Mucosa of descending colon (tissue), 3 donors: ENCODE data around the gene INO80E. TPM values are rescaled to one million over a fixed set of nuclear protein-coding genes. Genes with fewer than 3 reads are reported as not detected.
"Not testable (repeated sequence)": the region's sequence is repeated elsewhere in the genome, so short reads cannot be mapped to it uniquely, and the experiment has no call there.

Experiments
- ATAC-seq: fragments of 200-7000 bp; cut with Tn5 transposase; one replicate; pipeline ENCODE4 v1.9.1; 2020; ENCODE audit warnings: mild to moderate bottlenecking, moderate library complexity
- DNase-seq, 3 donors: peaks; one replicate each; pipeline ENCODE4 v3.0.0-alpha.2; 2020
- H3K36me3 ChIP-seq: fragments of 200-600 bp; one replicate; pipeline ENCODE4 v1.8.0; 2021; ENCODE audit warnings: low read depth, mild to moderate bottlenecking
- H3K4me1 ChIP-seq: fragments of 200-600 bp; one replicate; pipeline ENCODE4 v1.8.0; 2021; ENCODE audit warnings: low read depth, mild to moderate bottlenecking
- H3K4me3 ChIP-seq: fragments of 200-600 bp; one replicate; pipeline ENCODE4 v1.8.0; 2021; ENCODE audit warnings: mild to moderate bottlenecking
- H3K9me3 ChIP-seq: fragments of 200-600 bp; one replicate; pipeline ENCODE4 v1.8.0; 2021; ENCODE audit warnings: mild to moderate bottlenecking
- CTCF ChIP-seq: fragments of 200-600 bp; IDR thresholded peaks from one replicate; pipeline ENCODE4 v1.8.0; 2022; ENCODE audit warnings: antibody characterized with exemption, mild to moderate bottlenecking
- intact Hi-C, 2 donors: fragments of 100-400 bp; cut with DNase I in 1 of 2; cut with micrococcal nuclease in 1 of 2; formaldehyde crosslinking; loops; one replicate each; pipeline versions ENCODE4 v1.11.0 to v1.11.1; 2022; cut with DNase I, micrococcal nuclease
- total RNA-seq, 3 donors: library from RNA; stranded (reverse); fragmentation: NEBNext Ultra II Directional in 2 of 3; extraction: Animal tissue kit (Norgen Biotek cat#: 25700) in 2 of 3; gene quantifications; one replicate each; pipeline versions ENCODE4 v1.2.1 to v1.2.4, GENCODE V29; 2021 to 2023
- donor health status: DM: no; HTN: no; CAD: no; lungs with moderate emphysema.
- donor health status: DM: no; HTN: no; CAD: no.
- donor health status: DM: no; HTN: yes; CAD: no.

INO80E gene
- total RNA-seq, 3 donors from 2014 or later = 71.2 to 79.5 (median 78.4) TPM

- ATAC-seq = no peak
- Histone ChIP-seq H3K36me3 (no peaks in the 10 kb centered on the region), H3K4me3 (no peak overlapping the region), H3K4me1 (peaks cover 10% of the 10 kb centered on the region), H3K9me3 (no peaks in the 10 kb centered on the region)
- TF ChIP-seq CTCF = no peak
- DNase-seq = no peak
- intact Hi-C loops = no loop called here
Measured at GRCh38 chr16:29959293-29959692, 36.7 kb upstream of the INO80E start.

- H3K4me3 ChIP-seq, intact Hi-C loops, H3K36me3 ChIP-seq, H3K9me3 ChIP-seq, ATAC-seq, DNase-seq: not testable (repeated sequence)
- H3K4me1 ChIP-seq = peaks cover 10% of the 10 kb centered on the region
Measured at GRCh38 chr16:29959821-29960220, 36.2 kb upstream of the INO80E start.

GRCh38 chr16:29961127-29961478 is 34.9 kb upstream of the INO80E start:
- intact Hi-C loops = no loop called here
- TF ChIP-seq CTCF = no peak
- ATAC-seq = no peak

DNA sequence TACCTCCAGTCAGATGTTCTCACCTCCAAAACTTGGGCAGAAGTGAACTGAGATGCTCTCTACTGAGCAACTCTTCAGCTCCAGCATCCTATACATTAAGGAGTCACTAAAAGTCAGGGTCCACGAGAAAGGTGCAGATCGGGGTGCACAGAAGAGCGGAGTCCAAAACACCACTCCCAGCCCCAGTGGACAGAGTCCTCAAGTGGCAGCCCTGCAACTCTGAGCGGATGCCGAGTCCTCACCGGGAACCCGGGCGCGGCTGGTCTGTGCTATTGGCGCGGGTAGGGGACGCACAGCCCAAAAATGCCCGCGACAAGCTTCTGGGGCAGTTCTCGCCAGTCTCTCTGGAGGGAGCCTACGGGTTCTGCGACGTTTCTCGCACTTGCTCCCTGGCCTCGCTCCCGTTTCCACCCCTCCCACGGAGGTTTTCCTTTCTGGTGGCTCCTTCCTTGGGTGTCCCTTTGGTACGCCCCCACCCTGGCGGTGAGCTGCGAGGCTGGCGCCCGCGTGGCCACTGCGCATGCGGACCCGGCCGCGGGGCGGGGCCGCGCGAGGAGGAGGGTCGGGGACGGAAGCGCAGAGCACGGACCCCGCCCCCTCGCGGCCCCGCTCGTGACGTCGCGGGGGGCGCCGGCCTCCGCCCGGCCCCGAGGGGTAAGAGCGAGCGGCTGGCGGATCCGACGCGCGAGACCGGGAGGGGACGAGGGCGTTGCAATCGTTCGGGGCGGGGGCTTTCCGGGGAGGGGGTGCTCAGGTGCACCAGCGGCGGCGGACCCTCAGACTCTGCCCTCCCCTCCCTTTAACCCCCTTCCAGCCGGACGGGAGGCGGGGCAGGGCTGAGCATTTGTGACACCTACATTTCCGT is 34.3 kb upstream of the INO80E start, which contains the start of gene TMEM219:
Gene TMEM219, plus strand, starts transcription at position 601 of the 865 bp plus-strand sequence. CDS start 1,065 bp downstream, outside the sequence.
- H3K36me3 ChIP-seq = no peaks in the 10 kb centered on the region
- intact Hi-C loops = no loop called here
- peak; percentile 93 to 97 (median 94) for DNase-seq
- H3K4me1 ChIP-seq = peaks cover 10% of the 10 kb centered on the region
- TF ChIP-seq CTCF = peak; percentile 9
- H3K9me3 ChIP-seq = no peaks in the 10 kb centered on the region
- ATAC-seq = peak; percentile 97
- H3K4me3 ChIP-seq = peak within 1 kb of the TSS; percentile 55

More at GRCh38 chr16:29961127-29961478, 34.9 kb upstream of the INO80E start:
- no peaks in the 10 kb centered on the region for H3K9me3 ChIP-seq
- no peak overlapping the region for H3K4me3 ChIP-seq
- no peak for DNase-seq
- H3K4me1 ChIP-seq = peaks cover 10% of the 10 kb centered on the region
- H3K36me3 ChIP-seq = no peaks in the 10 kb centered on the region

DNA sequence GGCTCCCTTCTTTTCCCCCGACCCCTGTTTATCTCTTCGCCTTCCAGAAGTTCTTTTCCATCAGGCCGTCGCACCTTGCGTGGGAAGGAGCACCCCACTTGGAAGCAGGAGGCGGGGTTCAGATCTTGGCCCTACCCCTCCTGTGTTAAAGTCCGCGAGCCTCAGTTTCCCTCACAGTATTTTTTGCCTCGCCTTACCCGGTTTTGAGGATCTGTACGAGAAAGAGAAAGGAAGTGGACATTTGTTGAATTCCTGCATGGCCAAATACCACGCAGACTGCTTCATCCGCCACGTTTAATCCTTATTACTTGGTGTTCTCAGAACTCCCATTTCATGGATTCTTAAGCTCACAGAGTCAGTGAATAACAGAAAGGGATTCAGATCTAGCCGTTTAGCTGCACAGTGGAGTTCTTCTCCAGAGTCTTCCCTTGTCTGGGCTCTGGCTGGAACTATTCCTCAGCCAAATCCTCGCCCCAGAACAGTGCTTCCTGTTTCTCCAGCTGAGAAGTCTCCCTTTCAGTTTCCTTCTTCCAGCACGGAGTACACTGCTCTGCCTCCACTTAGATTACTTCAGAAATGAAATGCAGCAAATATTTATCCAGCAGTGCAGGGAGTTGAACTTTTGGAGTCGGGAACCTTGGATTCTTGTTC is 33.6 kb upstream of the INO80E start:
- Histone ChIP-seq H3K9me3 (no peaks in the 10 kb centered on the region), H3K4me3 (peak overlapping the region; percentile 55), H3K36me3 (no peaks in the 10 kb centered on the region), H3K4me1 (peaks cover 10% of the 10 kb centered on the region)
- intact Hi-C loops = no loop called here
- ATAC-seq (peak; percentile 72), DNase-seq (peak in 1 of 3 donors; percentile 66)
- TF ChIP-seq CTCF = no peak
